A549 (cell line): Measurements from ENCODE around the gene PRKD2. TPM values are rescaled to one million over a fixed set of nuclear protein-coding genes. Genes with fewer than 3 reads are reported as not detected.
A peak's percentile ranks its signal among the peaks of the same experiment; 100 is the strongest.

Source experiments
- ATAC-seq, 2 experiments: fragments of 200-7000 bp in 1 of 2; fragments of >200 bp in 1 of 2; cut with Nextera tagmentation in 1 of 2; cut with Tn5 transposase in 1 of 2; 3 replicates each; pipeline versions ENCODE4 v1.8.0 to v1.9.1; 2018 to 2020; ENCODE audit warnings: mild to moderate bottlenecking in 1 of 2, moderate library complexity in 1 of 2
- CTCF ChIA-PET: fragments of 300-600 bp; sonication (Branson Sonifier 250); formaldehyde crosslinking; extraction: SDS; loops from one replicate; lab custom pipeline; 2021; ENCODE audit warnings: antibody characterized with exemption, inconsistent platforms; lab: Yijun Ruan, JAX
- POLR2A ChIA-PET: fragments of 350-600 bp; formaldehyde crosslinking; extraction: SDS; loops from one replicate; lab custom pipeline; 2021; ENCODE audit warnings: antibody characterized with exemption, inconsistent platforms; lab: Yijun Ruan, JAX
- DNase-seq, 2 experiments: peaks; one replicate each; pipeline versions ENCODE4 v3.0.0 to v3.0.0-alpha.2; 2011 to 2016; ENCODE audit warnings: low read depth in 1 of 2, low spot score in 1 of 2
- FAIRE-seq: peaks from 2 replicates; lab custom pipeline; 2011; peaks lifted over from hg19 to GRCh38; lab: Jason Lieb, UNC
- H3K27ac ChIP-seq, 2 experiments: fragments of >200 bp; sonication (Bioruptor Twin); formaldehyde crosslinking; 3 replicates each; pipeline ENCODE4 v1.5.1; 2016 to 2017
- H3K4me1 ChIP-seq: fragments of >200 bp; sonication (Bioruptor Twin); formaldehyde crosslinking; 3 replicates; pipeline ENCODE4 v1.6.1; 2016
- H3K4me2 ChIP-seq: fragments of >200 bp; sonication (Bioruptor Twin); formaldehyde crosslinking; 3 replicates; pipeline ENCODE4 v1.6.1; 2016
- H3K4me3 ChIP-seq: fragments of >200 bp; sonication (Bioruptor Twin); formaldehyde crosslinking; 3 replicates; pipeline ENCODE4 v1.5.1; 2016
- H3K9me3 ChIP-seq: fragments of >200 bp; sonication (Bioruptor Twin); formaldehyde crosslinking; 3 replicates; pipeline ENCODE4 v1.6.1; 2016
- BHLHE40 ChIP-seq: IDR thresholded peaks from 2 replicates; pipeline ENCODE4 v1.6.1; 2012; ENCODE audit warnings: low read depth, low read length, inconsistent platforms
- CEBPB ChIP-seq, 2 experiments: fragments of >200 bp in 1 of 2; sonication (Bioruptor Twin) in 1 of 2; formaldehyde crosslinking in 1 of 2; IDR thresholded peaks; 2 replicates each; pipeline ENCODE4 v1.6.1; 2012 to 2016
- CHD2 ChIP-seq: fragments of 150-350 bp; IDR thresholded peaks from 2 replicates; pipeline ENCODE4 v1.6.1; 2014; ENCODE audit warnings: low read length; ENCODE audit not compliant: partially characterized antibody
- CHD4 ChIP-seq: fragments of 200-600 bp; sonication (generic); IDR thresholded peaks from 2 replicates; pipeline ENCODE4 v1.6.1; 2016; ENCODE audit warnings: antibody characterized with exemption, mild to moderate bottlenecking, borderline replicate concordance
- EHMT2 ChIP-seq: fragments of 200-600 bp; sonication (generic); IDR thresholded peaks from 2 replicates; pipeline ENCODE4 v1.6.1; 2016; ENCODE audit warnings: antibody characterized with exemption, low read depth, mild to moderate bottlenecking, moderate library complexity
- ESRRA ChIP-seq: fragments of 150-350 bp; IDR thresholded peaks from 2 replicates; pipeline ENCODE4 v1.6.1; 2014; ENCODE audit warnings: mild to moderate bottlenecking, low read length, borderline replicate concordance
- FOSB ChIP-seq: fragments of 250-450 bp; sonication (Bioruptor Pico); IDR thresholded peaks from 2 replicates; pipeline ENCODE4 v1.5.0; 2020; ENCODE audit warnings: mild to moderate bottlenecking, moderate library complexity
- FOSL2 ChIP-seq, 2 experiments: fragments of 450-650 bp in 1 of 2; fragments of >200 bp in 1 of 2; sonication (Bioruptor Twin) in 1 of 2; formaldehyde crosslinking; IDR thresholded peaks; 2 replicates each; pipeline versions ENCODE4 v1.5.0 to v1.6.1; 2016 to 2020; ENCODE audit warnings: mild to moderate bottlenecking in 1 of 2, moderate library complexity in 1 of 2
- GATA3 ChIP-seq: IDR thresholded peaks from 2 replicates; pipeline ENCODE4 v1.6.1; 2012; ENCODE audit warnings: borderline replicate concordance
- HES2 ChIP-seq: fragments of >200 bp; sonication (Bioruptor Twin); formaldehyde crosslinking; IDR thresholded peaks from 2 replicates; pipeline ENCODE4 v1.6.1; 2016
- HEYL ChIP-seq: fragments of 250-450 bp; sonication (Bioruptor Pico); IDR thresholded peaks from 2 replicates; pipeline ENCODE4 v1.8.0; 2021; ENCODE audit warnings: mild to moderate bottlenecking, moderate library complexity
- NR3C1 ChIP-seq: fragments of >200 bp; sonication (Bioruptor Twin); formaldehyde crosslinking; IDR thresholded peaks from 3 replicates; pipeline ENCODE4 v1.6.1; 2017
- RARB ChIP-seq: fragments of 250-450 bp; sonication (Bioruptor Pico); IDR thresholded peaks from 2 replicates; pipeline ENCODE4 v1.8.0; 2021; ENCODE audit warnings: mild to moderate bottlenecking, moderate library complexity
- RCOR1 ChIP-seq: fragments of 150-350 bp; IDR thresholded peaks from 2 replicates; pipeline ENCODE4 v1.6.1; 2014; ENCODE audit warnings: antibody characterized with exemption, low read length, low read depth
- RFX5 ChIP-seq: fragments of 450-650 bp; IDR thresholded peaks from 2 replicates; pipeline ENCODE4 v1.7.1; 2014; ENCODE audit warnings: antibody characterized with exemption, mild to moderate bottlenecking, moderate library complexity
- SMC3 ChIP-seq: fragments of >200 bp; sonication (Bioruptor Twin); formaldehyde crosslinking; IDR thresholded peaks from 3 replicates; pipeline ENCODE4 v1.6.1; 2018; ENCODE audit warnings: inconsistent platforms
- ZC3H11A ChIP-seq: fragments of 450-650 bp; IDR thresholded peaks from 2 replicates; pipeline ENCODE4 v1.6.1; 2014; ENCODE audit warnings: antibody characterized with exemption, mild to moderate bottlenecking
- ZFP36 ChIP-seq: fragments of 450-650 bp; IDR thresholded peaks from 2 replicates; pipeline ENCODE4 v1.6.1; 2014; ENCODE audit warnings: borderline replicate concordance; ENCODE audit not compliant: partially characterized antibody
- ZSCAN20 ChIP-seq: fragments of 250-450 bp; sonication (Bioruptor Pico); IDR thresholded peaks from 2 replicates; pipeline ENCODE4 v1.8.0; 2022; ENCODE audit warnings: mild to moderate bottlenecking, moderate library complexity
- WGBS: methylation state at CpG from one replicate; pipeline ENCODE4 v1.1.6; 2017; ENCODE audit errors: missing lambda C conversion rate; 5-methylcytosine and 5-hydroxymethylcytosine counted together
- polyA plus RNA-seq, 4 experiments: library from polyadenylated mRNA; depleted of rRNA in 3 of 4; stranded (reverse); fragments of >200 nt; fragmentation: RNase III in 1 of 4; extraction: RNeasy Plus Mini Kit Qiagen cat#74134 plus additional on column Dnase treatment in 1 of 4; gene quantifications; 2 replicates in 3 of 4; 3 replicates in 1 of 4; pipeline ENCODE4 v1.2.3, GENCODE V29; 2011 to 2017
- TF ChIP-seq, protein P1 (sequence below): fragments of 250-450 bp; sonication (Bioruptor Pico); IDR thresholded peaks from 2 replicates; pipeline ENCODE4 v1.5.0; 2021; ENCODE audit warnings: mild to moderate bottlenecking, moderate library complexity, borderline replicate concordance
- TF ChIP-seq, protein P2 (sequence below): fragments of >200 bp; sonication (Bioruptor Twin); formaldehyde crosslinking; IDR thresholded peaks from 3 replicates; pipeline ENCODE4 v1.6.1; 2016

PRKD2 gene
- polyA plus RNA-seq, 2 of the 4 experiments (the other 2 are of a cell fraction): 8.3 to 24.6 TPM

DNA sequence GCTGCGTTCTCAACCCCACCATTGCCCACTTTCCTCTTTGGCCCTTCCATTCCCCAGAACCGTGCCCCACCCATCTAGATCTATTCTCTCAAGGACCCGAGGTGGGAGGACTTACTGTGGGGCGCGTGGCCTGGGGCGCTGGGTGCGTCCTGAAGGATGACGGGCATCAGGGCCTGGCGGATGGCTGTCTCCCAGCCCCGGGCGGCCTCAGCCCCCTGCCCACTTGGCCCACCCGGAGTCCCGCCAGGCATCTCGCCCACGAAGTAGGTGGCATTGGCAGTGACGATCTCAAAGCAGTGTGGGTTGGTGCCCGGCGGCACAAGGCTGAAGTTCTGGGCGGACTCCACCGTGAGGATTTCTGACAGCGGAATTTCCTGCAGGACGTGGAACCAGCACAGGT lies 23.2 kb downstream of the PRKD2 start:
- ChIA-PET POLR2A (no interaction called here), CTCF (interaction anchor here (1.0 to 7.3 kb wide), 7 partner anchors 9 to 57 kb away, joined by 3 to 73 read pairs (median 5); partner anchors contain the start of gene DACT3)
- no peak for ATAC-seq
- Histone ChIP-seq H3K4me3 (no peak overlapping the region), H3K4me2 (no peak overlapping the region), H3K27ac (no peak overlapping the region), H3K4me1 (peaks cover 6% of the 10 kb centered on the region; the same call in 1 of the 3 replicates), H3K9me3 (no peaks in the 10 kb centered on the region)
- TF ChIP-seq ZSCAN20 (CRISPR knock-in tag) (no peak), RARB (CRISPR knock-in tag) (no peak), FOSB (CRISPR knock-in tag) (no peak), NR3C1 (no peak), RCOR1 (no peak), HES2 (no peak), CHD2 (no peak), EHMT2 (no peak), ESRRA (no peak), SMC3 (no peak), GATA3 (no peak), RFX5 (no peak), CHD4 (no peak), ZC3H11A (no peak), BHLHE40 (no peak)
- TF ChIP-seq, protein P1, sequence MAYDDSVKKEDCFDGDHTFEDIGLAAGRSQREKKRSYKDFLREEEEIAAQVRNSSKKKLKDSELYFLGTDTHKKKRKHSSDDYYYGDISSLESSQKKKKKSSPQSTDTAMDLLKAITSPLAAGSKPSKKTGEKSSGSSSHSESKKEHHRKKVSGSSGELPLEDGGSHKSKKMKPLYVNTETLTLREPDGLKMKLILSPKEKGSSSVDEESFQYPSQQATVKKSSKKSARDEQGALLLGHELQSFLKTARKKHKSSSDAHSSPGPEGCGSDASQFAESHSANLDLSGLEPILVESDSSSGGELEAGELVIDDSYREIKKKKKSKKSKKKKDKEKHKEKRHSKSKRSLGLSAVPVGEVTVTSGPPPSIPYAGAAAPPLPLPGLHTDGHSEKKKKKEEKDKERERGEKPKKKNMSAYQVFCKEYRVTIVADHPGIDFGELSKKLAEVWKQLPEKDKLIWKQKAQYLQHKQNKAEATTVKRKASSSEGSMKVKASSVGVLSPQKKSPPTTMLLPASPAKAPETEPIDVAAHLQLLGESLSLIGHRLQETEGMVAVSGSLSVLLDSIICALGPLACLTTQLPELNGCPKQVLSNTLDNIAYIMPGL (CRISPR knock-in tag): no peak
- TF ChIP-seq, protein P2, sequence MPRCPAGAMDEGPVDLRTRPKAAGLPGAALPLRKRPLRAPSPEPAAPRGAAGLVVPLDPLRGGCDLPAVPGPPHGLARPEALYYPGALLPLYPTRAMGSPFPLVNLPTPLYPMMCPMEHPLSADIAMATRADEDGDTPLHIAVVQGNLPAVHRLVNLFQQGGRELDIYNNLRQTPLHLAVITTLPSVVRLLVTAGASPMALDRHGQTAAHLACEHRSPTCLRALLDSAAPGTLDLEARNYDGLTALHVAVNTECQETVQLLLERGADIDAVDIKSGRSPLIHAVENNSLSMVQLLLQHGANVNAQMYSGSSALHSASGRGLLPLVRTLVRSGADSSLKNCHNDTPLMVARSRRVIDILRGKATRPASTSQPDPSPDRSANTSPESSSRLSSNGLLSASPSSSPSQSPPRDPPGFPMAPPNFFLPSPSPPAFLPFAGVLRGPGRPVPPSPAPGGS: no peak
- FAIRE-seq: no peak
- WGBS: 98% methylated on average over 19 of the region's 22 CpGs
- no peak for DNase-seq

DNA sequence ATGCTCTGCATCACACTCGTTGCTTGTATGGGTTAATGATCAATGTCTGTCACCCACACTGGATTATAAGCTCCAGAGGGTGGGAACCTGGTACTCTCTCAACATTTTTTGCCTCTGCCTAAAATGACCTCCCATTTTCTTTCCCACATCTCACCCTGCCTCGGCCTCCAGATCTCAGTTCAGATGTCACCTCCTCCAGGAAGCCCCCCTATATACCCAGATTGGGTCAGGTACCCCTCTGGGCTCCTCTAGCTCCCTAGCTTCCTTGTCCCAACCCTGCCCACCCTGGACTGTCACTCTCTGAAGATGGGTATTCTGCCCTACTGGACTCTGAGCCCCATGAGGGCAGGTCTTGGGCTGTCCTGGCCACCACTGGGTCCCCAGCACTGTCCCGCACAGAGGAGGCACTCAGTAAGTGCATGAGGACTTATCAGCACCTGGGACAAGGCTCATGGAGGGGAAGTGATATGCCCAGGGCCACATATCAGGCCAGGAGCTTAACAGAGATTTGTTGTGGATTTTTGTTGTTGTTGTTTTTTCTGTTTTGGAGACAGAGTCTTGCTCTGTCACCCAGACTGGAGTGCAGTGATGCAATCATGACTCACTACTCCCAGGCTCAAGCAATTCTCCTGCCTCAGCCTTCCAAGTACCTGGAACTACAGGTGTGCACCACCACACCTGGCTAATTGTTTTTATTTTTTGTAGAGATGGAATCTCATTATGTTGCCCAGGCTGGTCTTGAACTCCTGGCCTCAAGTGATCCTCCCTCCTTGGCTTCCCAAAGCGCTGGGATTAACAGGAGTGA lies 23.8 kb downstream of the PRKD2 start:
- 77% methylated on average over 4 of the region's 4 CpGs for WGBS
- ATAC-seq: no peak
- Histone ChIP-seq H3K4me1 (peaks cover 6% of the 10 kb centered on the region; the same call in 1 of the 3 replicates), H3K4me2 (no peak overlapping the region), H3K4me3 (no peak overlapping the region), H3K9me3 (no peaks in the 10 kb centered on the region), H3K27ac (no peak overlapping the region)
- no peak for FAIRE-seq
- ChIA-PET POLR2A (no interaction called here), CTCF (interaction anchor here (0.9 to 7.3 kb wide), 6 partner anchors 10 to 76 kb away, joined by 3 to 73 read pairs (median 4); partner anchors contain the start of gene DACT3)
- TF ChIP-seq ZFP36: peak; percentile 58
- no peak for TF ChIP-seq HEYL (CRISPR knock-in tag)
- peak; percentile 20 to 51; a peak in 2 of 4 replicates for TF ChIP-seq CEBPB (IDR thresholded peaks at IDR 0.05)
- no peak for TF ChIP-seq FOSL2 (IDR thresholded peaks at IDR 0.05)
- TF ChIP-seq FOSL2 (CRISPR knock-in tag; IDR thresholded peaks at IDR 0.05): peak; percentile 72
- DNase-seq: no peak
